Measurements from ENCODE around the gene ZIC5.

DNA sequence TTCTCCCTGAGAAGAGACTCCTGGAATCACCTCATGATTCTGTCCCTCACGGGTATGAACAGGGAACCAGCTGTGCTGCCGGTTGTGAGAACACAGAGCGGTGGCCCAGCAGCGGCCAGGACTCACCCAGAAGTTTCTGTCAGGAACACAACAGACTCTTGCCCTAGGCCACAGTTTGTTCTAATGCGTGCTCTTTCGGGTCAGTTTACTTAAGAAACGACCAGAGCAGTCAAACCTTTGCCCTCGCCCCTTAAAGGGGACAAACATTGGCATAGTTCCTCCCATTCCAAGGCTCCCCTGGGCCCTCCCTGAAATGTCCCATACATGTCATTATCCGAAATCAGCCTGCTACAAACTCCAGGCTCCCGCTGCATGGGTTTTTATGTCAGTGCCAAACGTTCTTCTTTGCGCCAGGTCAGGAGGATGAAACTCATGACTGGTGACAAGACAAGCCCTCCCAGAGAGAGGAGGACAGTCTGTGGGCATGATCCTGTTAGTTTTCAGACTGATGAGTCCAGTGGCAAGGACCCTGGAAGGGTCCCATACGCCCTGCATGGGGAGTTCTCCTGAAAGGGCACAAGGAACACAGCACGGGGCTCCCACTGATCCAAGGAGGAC is 18.3 kb downstream of the ZIC5 start:
- TF ChIP-seq, protein P1, sequence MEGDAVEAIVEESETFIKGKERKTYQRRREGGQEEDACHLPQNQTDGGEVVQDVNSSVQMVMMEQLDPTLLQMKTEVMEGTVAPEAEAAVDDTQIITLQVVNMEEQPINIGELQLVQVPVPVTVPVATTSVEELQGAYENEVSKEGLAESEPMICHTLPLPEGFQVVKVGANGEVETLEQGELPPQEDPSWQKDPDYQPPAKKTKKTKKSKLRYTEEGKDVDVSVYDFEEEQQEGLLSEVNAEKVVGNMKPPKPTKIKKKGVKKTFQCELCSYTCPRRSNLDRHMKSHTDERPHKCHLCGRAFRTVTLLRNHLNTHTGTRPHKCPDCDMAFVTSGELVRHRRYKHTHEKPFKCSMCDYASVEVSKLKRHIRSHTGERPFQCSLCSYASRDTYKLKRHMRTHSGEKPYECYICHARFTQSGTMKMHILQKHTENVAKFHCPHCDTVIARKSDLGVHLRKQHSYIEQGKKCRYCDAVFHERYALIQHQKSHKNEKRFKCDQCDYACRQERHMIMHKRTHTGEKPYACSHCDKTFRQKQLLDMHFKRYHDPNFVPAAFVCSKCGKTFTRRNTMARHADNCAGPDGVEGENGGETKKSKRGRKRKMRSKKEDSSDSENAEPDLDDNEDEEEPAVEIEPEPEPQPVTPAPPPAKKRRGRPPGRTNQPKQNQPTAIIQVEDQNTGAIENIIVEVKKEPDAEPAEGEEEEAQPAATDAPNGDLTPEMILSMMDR (conservative IDR thresholded peaks at IDR 0.05; ENCODE audit: low read depth, low read length) = no peak
- no peak for TF ChIP-seq CEBPB (IDR thresholded peaks at IDR 0.05; ENCODE audit: low read depth, low read length)
- no peak for TF ChIP-seq RAD21 (IDR thresholded peaks at IDR 0.05; ENCODE audit: low read length)
- no peak for TF ChIP-seq SMC3 (IDR thresholded peaks at IDR 0.05; ENCODE audit: low read depth, low read length)
- no peak for TF ChIP-seq BHLHE40 (IDR thresholded peaks at IDR 0.05; ENCODE audit: low read depth, low read length)
- no peak for TF ChIP-seq POLR2A (IDR thresholded peaks at IDR 0.05; ENCODE audit: low read depth, low read length)
- no peak for TF ChIP-seq RFX5 (IDR thresholded peaks at IDR 0.05; ENCODE audit: low read depth, low read length)
- TF ChIP-seq CHD1 (IDR thresholded peaks at IDR 0.05; ENCODE audit: low read depth, low read length) = no peak
- TF ChIP-seq MAFK (IDR thresholded peaks at IDR 0.05; ENCODE audit: low read depth, low read length) = no peak
